Kidney epithelial cell (primary cell): ENCODE data around the gene SLC38A1. TPM values are rescaled to one million over a fixed set of nuclear protein-coding genes. Genes with fewer than 3 reads are reported as not detected.

ENCODE experiments used
- DNase-seq: peaks from one replicate; pipeline ENCODE4 v3.0.0-alpha.2; 2010; ENCODE audit warnings: low read depth
- H3K27me3 ChIP-seq: 2 replicates; pipeline ENCODE4 v1.6.0; 2011; ENCODE audit warnings: low read length; ENCODE audit not compliant: control insufficient read depth, insufficient read depth
- H3K36me3 ChIP-seq: 2 replicates; pipeline ENCODE4 v1.5.1; 2011; ENCODE audit warnings: low read length; ENCODE audit not compliant: control insufficient read depth, insufficient read depth
- H3K4me3 ChIP-seq: 2 replicates; pipeline ENCODE4 v1.5.1; 2011; ENCODE audit warnings: low read depth, mild to moderate bottlenecking, control low read depth, low read length
- CTCF ChIP-seq: IDR thresholded peaks from 2 replicates; pipeline ENCODE4 v1.5.1; 2011; ENCODE audit warnings: mild to moderate bottlenecking, moderate library complexity, low read length, control low read depth, inconsistent platforms; ENCODE audit not compliant: insufficient read depth, poor library complexity, severe bottlenecking
- total RNA-seq: library from RNA; depleted of rRNA; stranded (reverse); fragments of >200 nt; gene quantifications from 2 replicates; pipeline ENCODE4 v1.2.3, GENCODE V29; 2015

Gene SLC38A1
- total RNA-seq, 1 donor from 2014 or later: 245 TPM

GRCh38 chr12:46136249-46136648 is 132.6 kb downstream of the SLC38A1 start:
- Histone ChIP-seq H3K36me3 (no peaks in the 10 kb centered on the region), H3K4me3 (no peak overlapping the region), H3K27me3 (no peaks in the 10 kb centered on the region)
- DNase-seq: no peak
- no peak for TF ChIP-seq CTCF

GRCh38 chr12:46135750-46136149 is 133.1 kb downstream of the SLC38A1 start:
- Histone ChIP-seq H3K27me3 (no peaks in the 10 kb centered on the region), H3K4me3 (no peak overlapping the region), H3K36me3 (no peaks in the 10 kb centered on the region)
- DNase-seq: no peak
- TF ChIP-seq CTCF: no peak

- Histone ChIP-seq H3K36me3 (no peaks in the 10 kb centered on the region), H3K27me3 (no peaks in the 10 kb centered on the region)
- no peak for TF ChIP-seq CTCF
These were observed 134.0 kb downstream of the SLC38A1 start for GRCh38 chr12:46134852-46135251.

GRCh38 chr12:46134205-46134811 is 134.5 kb downstream of the SLC38A1 start:
- no peak for TF ChIP-seq CTCF
- Histone ChIP-seq H3K36me3 (no peaks in the 10 kb centered on the region), H3K27me3 (no peaks in the 10 kb centered on the region), H3K4me3 (no peak overlapping the region)
- no peak for DNase-seq

More at GRCh38 chr12:46134852-46135251, 134.0 kb downstream of the SLC38A1 start:
- H3K4me3 ChIP-seq: no peak overlapping the region
- DNase-seq: no peak

- H3K27me3 ChIP-seq: no peaks in the 10 kb centered on the region
- no peaks in the 10 kb centered on the region for H3K36me3 ChIP-seq
- DNase-seq: no peak
- TF ChIP-seq CTCF: no peak
- no peak overlapping the region for H3K4me3 ChIP-seq
These were observed 135.1 kb downstream of the SLC38A1 start for GRCh38 chr12:46133751-46134150.

Other genes with a start within 250 kb of the SLC38A1 start
- gene SLC38A2, start 103.7 kb upstream of the SLC38A1 start, total RNA-seq: 263 and 291 TPM in 2 replicates